T-helper 2 cell treated with Interferon-gamma antibody and Interleukin-4, amounts not matched to agents 5 μg/mL and 100 μg/mL, for 36 hours (primary cell): ENCODE measurements around the gene MTUS2.

Experiments
- DNase-seq: peaks from one replicate; pipeline ENCODE4 v3.0.0; 2021; ENCODE audit warnings: low spot score
- H3K27ac Mint-ChIP-seq: one replicate; pipeline ENCODE4 v1.8.0; 2021; ENCODE audit warnings: mild to moderate bottlenecking, mixed read lengths
- H3K27me3 Mint-ChIP-seq: one replicate; pipeline ENCODE4 v1.8.0; 2021; ENCODE audit warnings: low read depth, mixed read lengths
- H3K36me3 Mint-ChIP-seq: one replicate; pipeline ENCODE4 v1.8.0; 2021; ENCODE audit warnings: low read depth, mixed read lengths
- H3K4me1 Mint-ChIP-seq: one replicate; pipeline ENCODE4 v1.8.0; 2021; ENCODE audit warnings: low read depth, mixed read lengths
- H3K4me3 Mint-ChIP-seq: one replicate; pipeline ENCODE4 v1.8.0; 2022; ENCODE audit warnings: mild to moderate bottlenecking, moderate library complexity, mixed read lengths
- H3K9me3 Mint-ChIP-seq: one replicate; pipeline ENCODE4 v1.8.0; 2021; ENCODE audit warnings: mixed read lengths

Gene MTUS2

DNA sequence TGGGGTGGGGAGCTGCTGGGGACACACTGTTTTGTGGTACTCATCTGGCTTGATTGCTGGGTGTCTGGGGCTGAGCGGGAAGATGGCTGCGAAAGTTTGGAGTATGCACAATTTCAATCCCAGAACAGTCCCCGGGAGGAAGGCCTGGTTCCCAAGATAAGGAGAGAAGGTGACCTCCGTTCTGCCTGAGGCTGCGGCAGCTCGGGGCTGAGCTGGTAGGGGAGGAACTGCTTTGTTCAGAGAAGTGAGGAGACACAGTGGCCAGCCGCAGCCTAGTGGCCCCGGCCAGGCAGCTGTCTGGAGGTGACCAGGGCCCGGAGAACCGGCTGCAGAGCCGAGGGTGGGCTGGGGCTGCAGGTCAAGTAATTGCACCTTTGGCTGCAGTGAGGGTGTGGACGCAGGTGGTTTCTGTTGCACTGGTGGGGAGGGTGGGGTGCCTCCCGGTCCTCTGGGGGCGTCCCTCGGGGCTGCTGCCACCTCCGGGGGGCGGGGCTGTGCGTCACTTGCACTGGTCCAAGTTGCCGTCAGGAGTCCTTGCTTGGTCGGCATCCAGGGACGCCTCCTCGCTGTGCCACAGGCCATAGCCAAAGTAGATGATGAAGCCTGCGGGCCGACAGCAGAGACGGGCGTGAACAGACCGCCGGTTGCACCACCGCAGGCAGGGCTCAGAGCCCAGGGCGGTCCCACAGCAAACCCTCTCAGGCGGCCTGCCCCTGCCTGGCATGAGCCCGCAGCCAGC is 694.0 kb downstream of the MTUS2 start:
- peaks cover 31% of the 10 kb centered on the region for H3K36me3 Mint-ChIP-seq
- no peak overlapping the region for H3K4me3 Mint-ChIP-seq
- no peaks in the 10 kb centered on the region for H3K9me3 Mint-ChIP-seq
- H3K27ac Mint-ChIP-seq: no peak overlapping the region
- no peaks in the 10 kb centered on the region for H3K27me3 Mint-ChIP-seq
- peaks cover 3% of the 10 kb centered on the region for H3K4me1 Mint-ChIP-seq
- DNase-seq: no peak

DNA sequence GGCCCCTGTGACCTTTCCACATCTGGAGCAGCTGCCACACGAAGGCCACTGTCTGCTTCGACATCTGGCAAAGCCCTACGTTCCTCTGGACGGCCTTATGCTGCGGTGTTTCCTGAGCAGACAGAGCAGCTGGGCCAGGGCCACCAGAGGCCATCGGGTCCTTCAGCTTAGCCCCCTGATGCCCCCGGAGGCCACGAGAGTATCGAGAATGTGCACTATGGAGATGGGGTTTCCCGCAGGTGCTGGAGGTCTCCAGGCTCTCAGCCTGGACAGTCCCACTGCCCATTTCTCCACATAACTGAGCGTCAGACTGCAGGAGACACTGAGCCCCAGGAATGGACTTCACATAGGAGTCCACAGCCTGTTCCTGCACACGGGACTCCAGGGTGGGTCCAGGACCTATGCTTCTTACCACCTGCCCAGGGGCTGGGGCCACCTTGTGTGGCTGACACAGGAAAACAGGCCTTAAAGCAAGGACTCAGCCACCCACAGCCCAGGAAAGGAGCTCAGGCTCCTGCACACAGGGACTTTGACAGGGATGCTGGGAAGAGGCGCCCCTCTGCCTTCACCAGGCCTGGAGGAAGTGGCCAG is 694.7 kb downstream of the MTUS2 start:
- Mint-ChIP-seq H3K4me3 (no peak overlapping the region), H3K9me3 (no peaks in the 10 kb centered on the region), H3K36me3 (peaks cover 31% of the 10 kb centered on the region), H3K4me1 (no peaks in the 10 kb centered on the region), H3K27me3 (no peaks in the 10 kb centered on the region), H3K27ac (no peak overlapping the region)
- DNase-seq: no peak

GRCh38 chr13:29515372-29515771 is 695.2 kb downstream of the MTUS2 start:
- Mint-ChIP-seq H3K4me3 (no peak overlapping the region), H3K9me3 (no peaks in the 10 kb centered on the region), H3K36me3 (peaks cover 36% of the 10 kb centered on the region), H3K27ac (no peak overlapping the region), H3K27me3 (no peaks in the 10 kb centered on the region), H3K4me1 (no peaks in the 10 kb centered on the region)
- DNase-seq: no peak

DNA sequence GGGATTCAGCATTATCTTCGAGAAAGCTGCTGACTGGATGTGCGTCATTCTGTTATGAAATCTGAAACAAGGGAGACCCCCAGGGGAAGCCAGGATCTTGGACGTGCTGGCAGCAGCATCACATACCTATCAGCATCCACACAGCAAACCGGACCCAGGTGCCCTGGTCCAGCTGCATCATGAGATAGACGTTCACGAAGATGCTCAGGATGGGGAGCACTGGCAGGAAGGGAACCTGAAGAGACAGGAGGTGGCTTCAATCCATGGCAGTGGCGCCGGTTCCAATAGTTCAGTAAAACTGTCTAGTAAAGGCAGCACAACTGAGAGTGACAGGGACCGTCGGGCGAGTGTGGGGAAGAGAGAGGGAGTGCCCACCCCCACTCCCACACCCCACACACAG is 695.9 kb downstream of the MTUS2 start:
- DNase-seq: no peak
- Mint-ChIP-seq H3K27me3 (no peaks in the 10 kb centered on the region), H3K27ac (no peak overlapping the region), H3K36me3 (peaks cover 41% of the 10 kb centered on the region), H3K4me3 (no peak overlapping the region), H3K4me1 (no peaks in the 10 kb centered on the region), H3K9me3 (no peaks in the 10 kb centered on the region)

DNA sequence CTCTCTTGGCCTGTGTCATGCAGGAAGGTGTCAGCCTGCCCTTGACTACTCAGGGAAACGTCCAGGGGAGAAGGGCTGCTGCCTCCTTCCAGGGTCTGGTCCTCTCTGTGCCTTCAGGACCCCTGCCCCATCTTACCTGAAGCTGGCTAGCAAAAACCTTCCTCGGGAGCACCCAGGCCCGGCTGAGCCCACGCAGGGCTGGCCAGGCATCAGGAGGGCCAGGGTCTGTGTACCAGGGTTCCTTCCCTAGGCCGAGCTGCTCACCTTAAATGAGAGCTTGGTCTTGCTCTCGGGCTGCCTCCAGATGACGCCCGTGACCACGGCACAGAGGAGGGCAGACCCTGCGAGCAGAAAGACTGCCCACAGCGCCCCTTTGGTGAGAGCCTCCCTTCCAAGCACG is 696.7 kb downstream of the MTUS2 start:
- DNase-seq: no peak
- Mint-ChIP-seq H3K27ac (no peak overlapping the region), H3K36me3 (peaks cover 43% of the 10 kb centered on the region), H3K27me3 (no peaks in the 10 kb centered on the region), H3K4me1 (no peaks in the 10 kb centered on the region), H3K9me3 (no peaks in the 10 kb centered on the region), H3K4me3 (no peak overlapping the region)

- H3K9me3 Mint-ChIP-seq: no peaks in the 10 kb centered on the region
- no peaks in the 10 kb centered on the region for H3K4me1 Mint-ChIP-seq
- H3K36me3 Mint-ChIP-seq: peaks cover 49% of the 10 kb centered on the region
- H3K27ac Mint-ChIP-seq: peak overlapping the region; percentile 29
- DNase-seq: no peak
- H3K27me3 Mint-ChIP-seq: no peaks in the 10 kb centered on the region
- H3K4me3 Mint-ChIP-seq: no peak overlapping the region
Measured at GRCh38 chr13:29519921-29520320, 699.8 kb downstream of the MTUS2 start.

DNA sequence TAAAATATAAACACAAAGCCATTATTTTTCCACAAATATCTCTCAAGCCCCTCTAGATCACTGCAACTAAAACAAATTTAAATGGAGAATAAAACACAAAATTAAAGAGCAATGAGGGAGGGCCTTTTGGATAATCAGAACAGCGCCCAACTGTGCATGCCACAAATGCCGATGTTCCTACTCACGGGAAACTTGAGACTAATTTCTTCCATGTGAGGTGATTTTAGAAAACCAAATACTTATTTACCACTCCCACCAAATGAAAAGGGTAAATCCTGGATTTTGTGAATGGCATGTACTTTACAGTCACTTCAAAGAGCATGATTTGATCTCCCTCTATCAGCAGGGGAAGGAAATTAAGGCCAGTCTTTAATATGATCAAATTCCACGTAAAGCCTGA is 700.5 kb downstream of the MTUS2 start:
- no peak for DNase-seq
- Mint-ChIP-seq H3K36me3 (peaks cover 49% of the 10 kb centered on the region), H3K27me3 (no peaks in the 10 kb centered on the region), H3K27ac (no peak overlapping the region), H3K4me1 (no peaks in the 10 kb centered on the region), H3K9me3 (no peaks in the 10 kb centered on the region), H3K4me3 (no peak overlapping the region)

- Mint-ChIP-seq H3K4me3 (no peak overlapping the region), H3K27me3 (no peaks in the 10 kb centered on the region), H3K27ac (no peak overlapping the region), H3K36me3 (peaks cover 43% of the 10 kb centered on the region), H3K9me3 (no peaks in the 10 kb centered on the region), H3K4me1 (no peaks in the 10 kb centered on the region)
- DNase-seq: no peak
Measured at GRCh38 chr13:29521336-29521735, 701.2 kb downstream of the MTUS2 start.

DNA sequence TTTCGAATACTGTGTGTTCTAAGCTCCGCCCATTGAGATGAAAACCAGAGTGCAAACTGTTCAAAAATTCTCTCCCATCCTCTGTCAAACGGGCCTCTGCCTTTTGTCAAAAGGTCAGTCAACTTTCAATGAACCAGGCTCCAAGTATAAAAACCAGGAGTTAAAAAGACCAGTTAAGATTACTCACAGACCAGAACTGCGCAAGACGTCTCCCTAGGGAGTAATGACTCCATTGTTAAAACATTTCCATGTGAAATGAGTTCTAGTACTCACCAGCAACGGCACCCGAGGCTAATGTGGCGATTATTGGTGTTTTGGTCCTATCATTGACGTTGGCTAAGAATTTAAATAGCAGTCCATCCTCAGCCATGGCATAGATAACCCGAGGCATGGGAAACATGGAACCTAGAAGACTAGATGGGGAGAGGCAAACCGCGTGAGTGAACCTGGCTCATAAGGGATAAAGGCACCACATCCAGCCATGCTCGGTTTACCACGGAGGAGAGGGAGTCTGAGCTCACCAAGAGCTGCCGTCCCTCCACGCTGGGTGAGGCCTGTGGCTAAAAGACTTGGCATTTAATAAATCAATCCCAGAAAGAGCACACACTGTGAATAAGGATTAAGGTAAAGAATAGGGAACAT is 702.0 kb downstream of the MTUS2 start:
- no peaks in the 10 kb centered on the region for H3K4me1 Mint-ChIP-seq
- H3K4me3 Mint-ChIP-seq: no peak overlapping the region
- no peak overlapping the region for H3K27ac Mint-ChIP-seq
- H3K9me3 Mint-ChIP-seq: no peaks in the 10 kb centered on the region
- DNase-seq: no peak
- H3K27me3 Mint-ChIP-seq: no peaks in the 10 kb centered on the region
- H3K36me3 Mint-ChIP-seq: peaks cover 44% of the 10 kb centered on the region

DNA sequence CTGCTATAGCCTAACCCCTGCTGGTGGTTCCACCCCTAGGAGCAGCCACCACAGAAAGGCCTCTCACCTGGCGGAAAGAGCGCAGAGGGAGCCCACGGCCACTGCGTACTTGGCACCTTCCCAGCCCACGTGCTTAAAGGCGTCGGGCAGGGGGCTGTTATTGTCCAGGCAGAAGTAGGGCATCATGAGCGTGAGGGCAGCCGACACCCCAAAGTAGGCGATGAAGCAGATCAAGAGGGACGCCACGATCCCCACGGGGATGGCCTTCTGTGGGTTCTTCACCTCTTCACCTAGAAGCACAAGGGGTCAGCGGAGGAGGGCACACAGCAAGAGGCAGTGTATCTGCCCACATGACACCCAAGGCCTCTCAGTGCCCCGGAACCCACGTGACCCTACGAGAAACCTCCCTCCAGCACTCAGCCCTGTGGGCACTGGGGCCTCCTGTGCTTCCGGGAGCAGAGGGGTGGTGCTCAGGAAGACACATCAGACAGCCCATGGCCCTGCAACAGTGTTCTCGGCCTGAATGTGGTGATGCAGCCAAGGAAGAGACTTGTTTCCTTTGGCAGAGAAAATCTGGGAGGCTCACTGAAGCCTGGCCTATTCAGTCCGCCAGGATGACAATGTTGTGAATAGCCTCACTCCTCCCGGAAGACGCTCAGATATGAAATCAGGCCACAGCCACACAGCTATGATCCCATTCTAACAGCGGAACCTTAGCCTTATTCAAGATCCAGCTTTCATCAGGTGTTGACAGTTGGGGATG is 703.2 kb downstream of the MTUS2 start:
- H3K27me3 Mint-ChIP-seq: no peaks in the 10 kb centered on the region
- H3K27ac Mint-ChIP-seq: no peak overlapping the region
- H3K36me3 Mint-ChIP-seq: peaks cover 42% of the 10 kb centered on the region
- no peak for DNase-seq
- no peaks in the 10 kb centered on the region for H3K9me3 Mint-ChIP-seq
- H3K4me1 Mint-ChIP-seq: no peaks in the 10 kb centered on the region
- no peak overlapping the region for H3K4me3 Mint-ChIP-seq

GRCh38 chr13:29524176-29524575 is 704.0 kb downstream of the MTUS2 start:
- peaks cover 44% of the 10 kb centered on the region for H3K36me3 Mint-ChIP-seq

DNA sequence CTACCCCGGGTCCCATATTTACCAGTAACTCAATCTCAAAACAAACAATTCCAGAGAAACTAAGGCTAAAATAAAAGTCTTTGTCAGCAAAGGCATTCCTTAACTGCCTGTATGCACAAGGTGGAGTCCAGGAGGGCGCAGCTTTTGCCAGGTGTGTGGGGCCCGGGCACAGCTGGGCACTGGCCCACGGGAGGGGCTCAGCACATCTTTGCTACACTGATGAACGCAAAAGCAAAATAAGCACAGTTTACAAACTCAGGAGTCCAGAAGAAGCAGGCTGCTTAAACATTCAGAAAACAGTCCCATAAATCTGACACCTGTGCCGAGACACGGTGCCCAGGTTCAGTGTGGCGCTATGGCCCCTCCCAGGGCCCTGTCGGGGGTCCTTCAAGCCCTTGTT is 704.5 kb downstream of the MTUS2 start:
- H3K27ac Mint-ChIP-seq: no peak overlapping the region
- H3K9me3 Mint-ChIP-seq: no peaks in the 10 kb centered on the region
- no peaks in the 10 kb centered on the region for H3K4me1 Mint-ChIP-seq
- H3K27me3 Mint-ChIP-seq: no peaks in the 10 kb centered on the region
- DNase-seq: no peak
- H3K36me3 Mint-ChIP-seq: peaks cover 49% of the 10 kb centered on the region
- H3K4me3 Mint-ChIP-seq: no peak overlapping the region

More at GRCh38 chr13:29524176-29524575, 704.0 kb downstream of the MTUS2 start:
- no peak for DNase-seq
- Mint-ChIP-seq H3K4me1 (no peaks in the 10 kb centered on the region), H3K4me3 (no peak overlapping the region), H3K9me3 (no peaks in the 10 kb centered on the region), H3K27me3 (no peaks in the 10 kb centered on the region), H3K27ac (no peak overlapping the region)

GRCh38 chr13:29525757-29526156 is 705.6 kb downstream of the MTUS2 start:
- no peaks in the 10 kb centered on the region for H3K27me3 Mint-ChIP-seq
- peaks cover 52% of the 10 kb centered on the region for H3K36me3 Mint-ChIP-seq
- H3K4me3 Mint-ChIP-seq: no peak overlapping the region

DNA sequence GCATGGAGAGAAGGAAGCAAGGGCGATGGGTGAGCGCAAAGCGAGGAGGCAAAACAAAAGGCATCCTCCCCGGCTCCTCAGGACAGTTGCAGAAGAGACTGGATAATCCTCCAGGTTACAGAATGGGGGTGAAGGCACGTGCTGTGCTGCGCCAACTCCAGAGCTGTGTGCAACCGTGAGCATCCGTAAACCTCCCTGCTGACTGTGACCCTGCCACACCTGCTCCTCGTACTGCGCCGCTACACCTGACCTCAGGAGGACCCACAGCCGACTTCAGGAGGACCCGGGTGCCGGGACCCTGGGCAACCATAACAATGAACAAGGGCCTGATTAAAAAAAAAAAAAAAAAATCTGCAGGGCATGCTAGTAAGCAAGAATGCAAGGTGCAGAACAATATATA is 706.6 kb downstream of the MTUS2 start:
- Mint-ChIP-seq H3K9me3 (no peaks in the 10 kb centered on the region), H3K4me3 (no peak overlapping the region), H3K27ac (no peak overlapping the region), H3K27me3 (no peaks in the 10 kb centered on the region), H3K36me3 (peaks cover 44% of the 10 kb centered on the region), H3K4me1 (no peaks in the 10 kb centered on the region)
- DNase-seq: no peak

More at GRCh38 chr13:29525757-29526156, 705.6 kb downstream of the MTUS2 start:
- H3K27ac Mint-ChIP-seq: no peak overlapping the region
- H3K4me1 Mint-ChIP-seq: no peaks in the 10 kb centered on the region
- no peaks in the 10 kb centered on the region for H3K9me3 Mint-ChIP-seq
- no peak for DNase-seq
